ENCODE data around the gene FTH1.

- TF ChIP-seq FOXM1 (IDR thresholded peaks at IDR 0.05; ENCODE audit: borderline replicate concordance) (no peak), ARNT (IDR thresholded peaks at IDR 0.05) (no peak), TARDBP (IDR thresholded peaks at IDR 0.05) (no peak), BHLHE40 (IDR thresholded peaks at IDR 0.05; ENCODE audit: borderline replicate concordance) (no peak), ELF4 (IDR thresholded peaks at IDR 0.05) (no peak), NFRKB (IDR thresholded peaks at IDR 0.05) (no peak), SP1 (IDR thresholded peaks at IDR 0.05) (no peak), SUZ12 (IDR thresholded peaks at IDR 0.05) (no peak), HDGF (IDR thresholded peaks at IDR 0.05; ENCODE audit: borderline replicate concordance) (no peak), FOXK2 (IDR thresholded peaks at IDR 0.05) (no peak), ZNF384 (IDR thresholded peaks at IDR 0.05) (no peak), FOXA1 (IDR thresholded peaks at IDR 0.05) (no peak), PKNOX1 (IDR thresholded peaks at IDR 0.05) (no peak), CTBP1 (IDR thresholded peaks at IDR 0.05; ENCODE audit: borderline replicate concordance) (no peak)
Observed at GRCh38 chr11:61919705-61920631, 47.5 kb downstream of the FTH1 start.

All from HEK293T (cell line).